HG02642 (cell line): Measurements from ENCODE around the gene CACNA1F.
"Not testable (repeated sequence)": the region's sequence is repeated elsewhere in the genome, so short reads cannot be mapped to it uniquely, and the experiment has no call there.

Experiments
- ATAC-seq: cut with Tn5 transposase; IDR thresholded peaks from one replicate; pipeline ENCODE4 v1.9.1; 2021; ENCODE audit warnings: mild to moderate bottlenecking; ENCODE audit not compliant: unreplicated experiment, poor library complexity

Gene CACNA1F

DNA sequence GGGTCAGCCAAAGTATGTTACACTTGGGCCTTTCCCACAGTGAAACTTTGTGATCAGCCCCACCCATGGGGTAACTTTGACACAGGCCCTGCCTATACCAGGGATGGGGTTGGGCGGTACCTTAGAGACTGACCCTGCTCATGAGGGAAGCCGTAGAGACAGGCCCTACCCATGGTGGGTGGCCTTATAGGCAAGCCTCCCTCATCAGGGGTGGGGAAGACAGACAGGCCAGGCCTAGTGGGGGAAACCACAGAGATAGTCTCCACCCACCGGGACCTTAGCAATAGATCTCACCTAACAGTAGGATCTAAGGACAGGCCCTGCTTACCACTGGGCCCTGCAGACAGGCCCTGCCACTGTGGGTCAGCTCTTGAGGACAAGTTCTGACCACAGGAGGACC is 54.6 kb downstream of the CACNA1F start:
- no peak for ATAC-seq

DNA sequence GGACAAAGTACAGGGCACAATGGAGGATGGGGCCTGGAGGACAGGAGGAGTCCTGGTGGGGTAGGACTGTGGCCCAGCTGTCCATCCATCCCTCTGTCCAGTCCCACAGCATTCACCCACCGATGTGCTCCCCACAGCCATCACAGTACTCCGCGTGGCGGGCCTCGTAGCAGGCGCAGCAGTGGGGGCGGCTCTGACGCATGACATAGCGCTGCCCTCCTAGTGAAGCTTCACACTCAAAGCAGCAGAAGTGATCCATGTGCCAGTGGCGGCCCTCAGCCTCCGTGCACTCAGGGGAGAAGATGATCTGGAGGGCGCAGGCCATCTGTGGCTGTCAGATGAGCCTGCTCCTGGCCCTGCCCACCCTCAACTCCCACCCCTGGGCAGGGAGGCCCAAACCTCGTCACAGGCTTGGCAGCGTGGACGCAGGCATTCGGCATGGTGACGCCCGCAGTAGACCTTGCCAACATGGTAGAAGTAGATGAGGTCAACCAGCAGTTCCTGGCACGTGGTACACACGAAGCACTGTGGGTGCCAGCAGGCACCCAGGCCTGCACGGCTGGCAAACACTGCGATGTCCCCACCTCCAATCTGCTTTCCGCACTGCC is 55.2 kb downstream of the CACNA1F start:
- no peak for ATAC-seq

DNA sequence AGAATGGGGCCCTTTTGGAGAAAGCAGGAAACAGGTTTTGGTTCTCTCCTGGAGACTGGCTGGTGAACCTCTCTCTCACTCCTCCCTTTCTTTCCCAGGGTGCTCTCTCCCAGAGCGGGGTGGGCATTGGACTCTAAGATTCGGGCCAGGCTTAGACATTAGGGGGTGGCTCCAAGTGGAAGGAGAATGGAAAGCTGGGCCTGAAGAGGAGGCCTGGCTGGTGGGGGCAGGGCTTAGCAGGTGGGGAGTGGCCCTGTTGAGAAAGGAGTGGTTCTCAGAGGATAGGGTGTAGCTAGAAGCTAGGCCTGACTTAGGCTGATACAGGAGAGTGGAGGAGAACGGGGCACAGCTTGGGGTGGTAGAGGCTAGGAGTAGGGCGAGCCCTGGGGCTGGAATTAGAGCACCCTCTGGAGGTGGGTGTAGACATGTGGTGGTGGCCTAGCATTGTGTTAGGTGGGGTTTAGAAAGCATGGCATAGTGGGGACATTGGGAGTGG is 55.8 kb downstream of the CACNA1F start:
- no peak for ATAC-seq

DNA sequence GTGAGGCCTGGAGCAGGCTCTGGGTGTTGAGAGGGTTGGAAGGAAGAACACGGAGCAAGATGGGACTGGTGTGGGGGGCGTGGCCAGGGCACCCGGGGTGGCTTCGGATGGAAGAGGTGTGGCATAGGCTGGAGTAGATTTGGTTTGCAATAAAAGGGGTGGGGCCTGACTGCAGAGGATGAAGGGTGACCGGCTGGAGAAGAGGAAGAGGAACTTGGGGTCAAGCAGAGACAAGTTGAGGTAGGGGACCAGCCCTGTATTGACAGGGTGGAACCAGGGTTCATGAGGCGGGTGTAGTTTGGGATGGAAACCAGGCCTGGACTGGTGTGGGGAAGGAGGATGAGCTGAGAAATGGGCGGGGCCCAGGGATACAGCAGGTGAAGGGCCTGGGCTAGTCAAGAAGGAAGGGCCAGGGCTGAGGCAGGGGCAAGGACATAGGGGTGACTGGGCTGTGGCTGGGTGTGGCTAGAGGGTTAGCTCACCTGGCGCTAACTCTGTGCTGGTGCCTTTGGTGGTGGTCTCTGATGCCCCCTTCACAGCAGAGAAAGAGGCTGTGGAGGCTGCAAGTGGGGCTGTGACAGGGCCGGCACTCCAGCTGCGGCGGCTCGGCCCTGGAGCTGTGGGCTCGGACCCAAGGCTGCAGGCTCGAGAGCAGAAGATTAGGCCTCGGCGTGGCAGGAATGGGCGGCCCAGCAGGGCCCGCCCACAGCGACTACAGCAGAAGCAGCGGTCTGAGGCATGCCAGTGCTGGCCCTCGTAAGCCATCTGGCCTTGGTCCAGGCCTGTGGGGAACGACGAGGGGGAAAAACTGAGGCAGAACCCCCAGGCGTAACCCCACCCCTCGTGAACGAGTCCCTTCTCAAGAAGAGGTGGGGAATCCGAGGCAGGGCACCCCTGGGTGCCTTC is 56.5 kb downstream of the CACNA1F start:
- no peak for ATAC-seq

DNA sequence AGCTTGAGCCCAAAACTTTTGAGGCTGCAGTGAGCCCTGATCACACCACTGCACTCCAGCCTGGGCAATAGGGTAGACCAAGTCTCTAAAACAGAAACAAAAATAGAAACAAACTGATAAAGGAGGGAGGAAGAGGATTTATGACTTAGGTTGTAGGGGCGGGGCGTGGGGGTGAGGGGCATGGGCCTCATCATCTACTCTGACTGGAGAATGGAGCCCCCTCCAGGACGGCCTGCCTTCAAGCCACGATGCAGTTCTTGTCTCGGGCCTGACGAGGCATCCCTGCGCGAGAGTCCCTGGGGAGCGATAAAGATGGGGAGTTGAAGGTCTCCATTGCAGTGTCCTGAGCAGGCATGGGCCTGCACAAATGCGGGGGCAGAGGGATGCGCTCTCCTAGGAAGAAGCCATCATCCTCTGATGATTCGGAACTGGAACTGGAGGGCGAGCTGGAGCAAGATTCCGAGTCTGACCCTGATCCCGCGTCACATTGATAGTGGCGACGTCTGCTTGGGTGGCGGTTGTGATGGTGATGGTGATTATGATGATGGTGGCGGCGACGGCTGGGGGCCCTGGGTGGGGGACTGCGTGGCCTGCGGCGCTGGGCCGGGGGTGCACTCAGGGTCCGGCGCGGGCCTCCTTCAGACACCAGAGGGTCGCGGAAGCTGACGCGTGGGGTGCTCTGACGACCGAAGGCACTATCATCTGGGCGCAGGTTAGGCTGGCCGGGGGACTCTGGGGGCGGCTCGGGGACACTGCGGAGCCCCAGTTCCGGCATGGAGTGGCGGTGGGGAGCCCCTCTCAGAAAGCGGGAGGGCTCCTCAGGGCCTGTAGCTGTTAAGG is 57.5 kb downstream of the CACNA1F start:
- ATAC-seq: no peak

DNA sequence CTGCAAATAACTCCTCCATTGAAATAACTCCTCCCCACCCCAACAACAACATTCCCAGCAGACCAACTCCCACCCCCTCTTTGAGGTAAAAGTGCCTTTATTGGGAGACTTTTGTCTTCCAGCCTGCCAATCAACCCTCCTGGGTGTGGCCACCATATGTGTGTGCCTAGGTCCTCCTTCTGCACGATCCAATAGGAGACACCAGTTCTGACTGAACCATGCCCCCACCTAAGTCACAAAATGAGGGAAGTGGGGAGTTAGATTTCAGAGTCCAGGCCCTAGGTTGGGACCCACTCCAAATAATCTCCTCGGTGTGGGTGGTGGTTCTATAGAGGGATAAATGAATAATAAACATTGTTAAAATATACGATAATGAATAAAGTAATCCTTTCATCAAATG is 58.4 kb downstream of the CACNA1F start:
- ATAC-seq: no peak

DNA sequence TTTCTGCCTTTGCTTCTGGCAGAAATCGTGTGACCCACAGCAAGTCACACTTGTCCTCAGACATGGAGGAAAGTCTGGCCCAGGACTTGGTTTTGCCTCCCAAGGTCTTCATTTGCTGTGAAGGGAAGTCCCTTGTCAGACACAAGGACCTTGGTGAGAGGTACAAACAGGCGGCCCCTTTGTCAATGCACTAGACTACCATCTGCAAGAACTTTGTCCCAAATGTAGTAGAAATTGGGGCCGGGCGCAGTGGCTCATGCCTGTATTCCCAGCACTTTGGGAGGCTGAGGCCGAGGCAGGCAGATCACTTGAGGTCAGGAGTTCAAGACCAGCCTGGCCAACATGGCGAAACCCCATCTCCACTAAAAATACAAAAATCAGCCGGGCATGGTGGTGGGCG is 59.6 kb downstream of the CACNA1F start:
- ATAC-seq: not testable (repeated sequence)

DNA sequence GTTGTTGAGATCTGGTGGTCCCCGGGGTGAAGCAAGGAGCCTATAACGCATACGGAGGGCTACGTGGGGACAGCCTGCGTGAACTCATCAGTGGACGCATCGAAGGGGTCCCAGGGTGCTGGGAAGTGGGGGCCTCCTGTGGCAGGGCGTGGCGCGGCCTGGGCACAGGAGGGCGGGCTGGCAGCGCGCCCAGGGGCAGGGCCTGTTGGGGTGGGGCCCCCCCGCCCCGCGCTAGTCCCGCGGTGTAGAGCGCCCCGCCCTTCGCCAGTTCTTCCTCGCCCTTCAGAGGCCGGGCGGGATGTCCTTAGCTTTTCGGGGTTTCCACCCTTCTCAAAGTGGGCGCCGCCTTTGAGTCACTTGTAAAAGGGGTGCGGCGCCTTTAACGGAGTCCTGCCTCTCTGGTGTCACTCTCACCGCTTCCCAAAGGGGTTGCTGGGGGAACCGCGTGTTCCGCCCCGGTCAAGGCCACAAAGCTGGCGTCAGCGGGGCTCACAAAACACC is 60.8 kb downstream of the CACNA1F start:
- ATAC-seq: peak; percentile 70

DNA sequence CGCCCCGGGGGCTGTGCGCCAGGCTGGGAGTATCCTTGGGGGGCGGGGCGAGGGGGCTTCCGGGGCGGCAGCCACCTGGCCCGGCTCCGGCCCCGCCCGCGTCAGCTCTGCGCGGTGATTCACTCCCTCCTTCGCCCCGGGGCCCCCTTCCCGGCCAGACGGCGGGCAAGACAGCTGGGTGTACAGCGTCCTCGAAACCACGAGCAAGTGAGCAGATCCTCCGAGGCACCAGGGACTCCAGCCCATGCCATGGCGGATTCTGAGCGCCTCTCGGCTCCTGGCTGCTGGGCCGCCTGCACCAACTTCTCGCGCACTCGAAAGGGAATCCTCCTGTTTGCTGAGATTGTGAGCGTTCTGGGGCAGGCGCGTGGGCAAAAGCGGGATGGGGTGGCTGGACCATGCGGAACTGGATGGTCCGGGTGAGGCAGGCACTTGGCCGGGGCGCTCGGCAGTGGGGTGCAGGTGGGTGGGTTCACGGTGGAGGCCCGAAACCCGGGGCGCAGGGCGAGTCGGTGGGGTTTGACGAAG is 61.3 kb downstream of the CACNA1F start, which contains the start of gene PLP2:
Gene PLP2 (plus strand): TSS at position 147 of the 528 bp plus-strand sequence. CDS start 103 bp downstream, at position 250.
- peak; percentile 40 for ATAC-seq

DNA sequence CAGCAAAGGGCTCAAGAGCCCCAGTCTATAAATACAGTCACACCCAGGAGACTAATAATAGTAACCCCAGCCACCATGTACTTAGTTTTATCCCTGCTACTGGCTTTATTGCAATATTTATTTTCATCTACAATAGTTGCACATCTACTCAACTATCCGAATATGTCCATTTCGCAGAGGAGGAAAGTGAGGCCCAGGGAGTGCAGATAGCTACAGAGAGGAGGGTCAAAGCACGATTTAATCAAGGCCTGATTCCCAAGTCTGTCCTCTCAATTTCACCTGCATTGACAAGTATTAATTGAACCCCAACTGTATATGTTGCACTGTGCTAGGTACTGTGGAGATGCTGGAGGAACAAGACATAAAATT is 65.4 kb downstream of the CACNA1F start:
- ATAC-seq: no peak

DNA sequence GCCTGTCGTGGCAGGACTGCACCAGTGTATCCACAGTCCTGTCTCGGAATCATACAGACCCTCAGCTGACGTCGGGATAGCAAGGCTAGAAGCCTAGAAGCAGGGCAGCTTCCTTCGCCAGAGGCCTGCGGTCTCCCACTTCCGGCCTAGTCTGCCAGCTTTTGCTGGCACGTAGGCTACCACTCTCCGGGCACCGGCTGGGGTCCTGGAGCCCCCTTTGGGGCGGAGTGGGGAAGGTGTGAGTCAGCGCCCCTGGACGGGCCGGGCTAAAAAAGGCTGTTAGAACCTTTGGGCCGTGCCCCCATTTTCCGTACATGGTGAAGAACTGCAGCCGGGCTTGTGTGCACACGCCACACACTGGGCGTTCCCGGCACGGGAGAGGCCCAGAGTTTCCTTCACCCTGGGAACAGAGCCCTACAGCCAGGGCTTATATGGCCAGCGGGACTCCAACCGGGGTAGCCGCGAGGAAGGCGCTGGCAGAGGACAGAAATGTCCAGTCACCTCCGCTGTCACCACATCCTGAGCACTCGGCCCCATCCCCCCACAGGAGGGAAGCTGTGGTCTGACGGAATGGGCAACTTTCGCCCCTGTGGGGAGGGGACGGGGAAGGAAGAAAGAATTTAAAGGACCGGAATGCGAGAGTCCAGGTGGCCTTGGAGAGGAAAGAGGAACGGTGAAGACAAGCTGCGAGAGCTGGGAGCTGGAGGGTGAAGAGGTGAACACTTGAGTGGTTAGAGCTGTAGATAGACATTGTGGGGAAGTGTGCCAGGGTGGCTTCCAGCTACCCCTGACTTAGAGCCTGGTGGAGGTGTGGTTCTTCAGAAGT is 66.0 kb downstream of the CACNA1F start:
- ATAC-seq: peak; percentile 28

DNA sequence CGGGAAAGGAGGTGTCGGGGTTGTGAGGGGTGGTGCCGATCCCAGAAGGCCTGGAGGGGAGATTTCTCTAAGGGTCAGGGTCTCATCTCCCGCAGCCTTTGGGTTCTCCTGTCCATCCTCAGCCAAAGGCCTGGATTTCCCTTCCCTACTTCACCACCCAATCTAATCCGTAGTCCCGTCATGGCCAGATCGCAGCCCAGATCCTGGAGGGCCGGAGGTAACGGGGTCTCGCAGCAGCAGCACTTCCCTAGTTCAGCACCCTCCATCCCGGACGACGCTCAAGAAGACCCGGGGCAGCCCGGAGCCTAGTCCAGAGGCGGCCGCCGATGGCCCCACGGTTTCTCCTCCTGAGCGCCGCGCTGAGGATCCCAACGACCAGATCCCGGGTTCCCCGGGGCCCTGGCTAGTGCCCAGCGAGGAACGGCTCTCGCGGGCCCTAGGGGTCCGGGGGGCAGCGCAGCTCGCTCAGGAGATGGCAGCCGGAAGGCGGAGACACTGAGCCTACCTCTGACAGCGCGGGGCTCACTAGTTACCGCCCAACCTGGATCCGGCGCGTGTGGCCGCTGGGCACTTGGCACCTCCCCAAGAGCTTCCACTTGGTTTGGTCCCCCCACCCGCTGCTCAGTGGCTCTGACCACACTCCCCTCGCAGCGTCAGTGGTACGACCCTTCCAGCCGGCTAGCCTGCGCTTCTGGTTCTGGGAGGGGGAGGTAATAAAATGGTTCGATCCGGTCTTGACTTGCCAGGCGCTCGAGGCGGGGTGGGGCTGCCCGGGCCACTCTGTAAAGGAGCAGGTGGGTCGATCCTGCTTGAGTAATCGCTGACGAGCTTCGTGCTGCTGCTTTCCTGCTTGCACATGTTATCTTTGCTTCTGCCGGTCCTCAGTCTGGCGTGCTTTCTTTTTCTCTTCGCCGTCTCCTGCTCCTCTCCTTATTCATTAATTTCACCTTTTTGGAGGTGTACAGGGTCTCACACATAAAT is 66.9 kb downstream of the CACNA1F start:
- ATAC-seq: peak; percentile 39

DNA sequence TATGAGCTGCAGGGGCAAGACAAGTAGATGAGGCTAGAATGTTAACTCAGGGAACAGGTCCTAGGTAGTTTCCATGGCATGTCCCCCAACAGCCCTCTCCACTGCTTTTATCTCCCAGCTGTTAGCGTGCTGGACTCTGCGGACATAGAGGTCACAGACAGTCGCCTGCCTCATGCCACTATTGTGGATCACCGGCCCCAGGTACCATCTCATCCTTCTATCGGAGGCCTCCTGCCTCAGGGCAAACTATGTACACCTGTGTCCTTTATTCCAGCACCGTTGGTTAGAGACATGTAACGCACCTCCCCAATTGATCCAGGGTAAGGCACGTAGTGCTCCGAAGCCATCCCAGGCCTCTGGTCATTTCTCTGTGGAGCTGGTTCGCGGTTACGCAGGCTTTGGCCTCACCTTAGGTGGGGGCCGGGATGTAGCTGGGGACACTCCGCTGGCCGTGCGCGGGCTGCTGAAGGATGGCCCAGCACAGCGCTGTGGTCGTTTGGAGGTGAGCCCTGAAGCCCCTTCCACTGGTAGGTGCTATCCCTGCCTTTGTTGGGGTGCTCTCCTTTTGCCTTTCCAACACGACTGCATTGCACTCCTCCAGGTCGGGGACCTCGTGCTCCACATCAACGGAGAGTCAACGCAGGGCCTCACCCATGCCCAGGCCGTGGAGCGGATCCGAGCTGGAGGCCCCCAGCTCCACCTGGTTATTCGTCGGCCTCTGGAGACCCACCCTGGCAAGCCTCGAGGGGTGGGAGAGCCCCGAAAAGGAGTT is 68.4 kb downstream of the CACNA1F start:
- no peak for ATAC-seq

DNA sequence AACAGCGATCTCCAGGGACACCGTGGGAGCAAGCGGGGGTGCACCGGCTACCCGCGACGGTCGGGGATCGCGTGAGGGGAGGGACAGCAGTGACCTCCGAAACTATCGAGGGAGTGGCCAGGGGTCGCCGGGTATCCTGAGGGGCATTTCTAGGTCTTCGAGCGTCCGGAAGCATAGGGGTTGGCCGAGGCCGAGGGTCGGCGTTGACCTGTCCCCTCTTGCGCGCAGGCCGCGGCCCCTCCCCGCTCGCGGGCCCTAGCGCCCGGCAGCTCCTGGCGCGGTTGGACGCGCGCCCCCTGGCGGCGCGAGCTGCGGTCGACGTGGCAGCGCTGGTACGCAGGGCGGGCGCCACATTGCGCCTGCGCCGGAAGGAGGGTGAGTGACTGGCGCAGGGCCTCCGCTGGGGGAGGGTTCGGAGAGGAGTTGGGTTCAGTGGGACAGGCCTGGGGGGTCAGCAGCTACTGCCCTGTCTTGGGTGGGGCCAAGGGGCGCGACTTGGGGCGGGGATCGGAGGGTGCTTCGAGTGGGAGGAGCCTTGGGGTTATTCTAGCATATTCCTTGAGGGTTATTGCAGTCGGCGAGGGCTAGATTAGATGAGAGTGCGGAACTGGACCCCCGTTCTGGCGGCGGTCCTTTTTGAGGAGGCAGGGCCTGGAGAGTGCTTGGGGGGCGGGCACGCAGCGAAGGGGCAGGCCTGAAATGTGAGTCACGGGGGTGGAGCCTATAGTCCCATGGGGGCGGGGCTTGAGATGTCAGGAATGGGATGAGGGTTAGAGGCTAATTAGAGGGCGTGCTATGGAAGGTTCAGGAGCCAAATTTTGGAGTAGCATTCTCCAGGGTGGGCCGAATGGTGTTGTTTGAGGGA is 69.4 kb downstream of the CACNA1F start:
- peak; percentile 60 for ATAC-seq

DNA sequence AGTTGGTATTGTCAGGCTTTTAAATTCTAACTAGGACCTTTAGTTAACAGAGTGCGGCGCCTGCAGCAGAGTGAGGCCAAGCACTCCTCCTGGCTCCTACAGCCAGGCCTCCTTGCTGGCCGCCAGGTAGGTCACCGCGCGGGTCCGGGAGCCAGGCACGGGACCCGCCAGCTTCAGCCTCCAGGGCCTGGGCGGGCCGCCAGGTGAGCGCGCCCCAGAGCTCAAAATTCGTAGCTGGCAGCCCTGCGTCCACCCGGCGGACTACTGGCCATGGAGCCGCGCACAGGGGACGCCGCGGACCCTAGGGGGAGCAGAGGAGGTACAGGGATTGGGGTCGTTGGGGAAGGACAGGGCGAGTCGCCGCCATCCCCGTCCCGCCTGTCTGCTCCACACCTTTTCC is 70.5 kb downstream of the CACNA1F start, which contains the start of gene MAGIX:
Gene MAGIX (plus strand): TSS at position 139 of the 400 bp plus-strand sequence. CDS start 132 bp downstream, at position 271.
- no peak for ATAC-seq

DNA sequence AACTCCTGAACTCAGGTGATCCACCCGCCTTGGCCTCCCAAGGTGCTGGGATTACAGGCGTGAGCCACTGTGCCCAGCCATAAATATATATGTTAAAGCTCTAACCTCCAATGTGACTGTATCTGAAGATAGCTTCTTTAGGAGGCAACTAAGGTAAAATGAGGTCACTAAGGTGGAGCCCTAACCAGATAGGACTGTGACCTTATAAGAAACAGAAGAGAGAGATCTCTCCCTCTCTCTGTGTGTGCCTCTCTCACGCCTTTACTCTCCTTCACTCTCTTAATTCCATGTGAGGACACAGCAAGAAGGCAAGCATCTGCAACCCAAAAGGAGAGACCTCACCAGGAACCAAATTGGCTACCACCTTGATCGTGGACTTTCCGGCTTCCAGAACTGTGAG is 71.5 kb downstream of the CACNA1F start:
- no peak for ATAC-seq
